ENCODE measurements around the gene CD109.
"Not testable (repeated sequence)": the region's sequence is repeated elsewhere in the genome, so short reads cannot be mapped to it uniquely, and the experiment has no call there.

Gene CD109

DNA sequence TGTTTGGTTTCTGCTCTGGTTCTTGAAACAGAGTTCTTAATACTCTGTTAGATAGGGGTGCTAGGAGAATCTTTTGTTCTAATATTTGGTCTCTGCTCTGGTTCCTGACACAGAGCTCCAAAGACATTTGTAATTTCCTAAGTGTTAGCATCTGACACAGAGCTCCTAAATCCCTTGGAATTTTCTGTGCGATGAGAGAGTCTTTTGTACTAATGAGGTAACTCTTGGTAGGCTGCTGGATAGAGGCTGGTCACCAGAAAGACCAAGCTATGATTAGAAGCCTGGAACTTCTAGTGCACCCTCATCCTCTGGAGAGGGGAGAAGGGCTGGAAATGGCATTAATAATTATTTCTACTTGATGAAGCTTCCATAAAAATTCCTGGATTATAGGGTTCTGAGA lies 7.7 kb upstream of the CD109 start:
- DNase-seq (ENCODE audit: low read depth): no peak

DNA sequence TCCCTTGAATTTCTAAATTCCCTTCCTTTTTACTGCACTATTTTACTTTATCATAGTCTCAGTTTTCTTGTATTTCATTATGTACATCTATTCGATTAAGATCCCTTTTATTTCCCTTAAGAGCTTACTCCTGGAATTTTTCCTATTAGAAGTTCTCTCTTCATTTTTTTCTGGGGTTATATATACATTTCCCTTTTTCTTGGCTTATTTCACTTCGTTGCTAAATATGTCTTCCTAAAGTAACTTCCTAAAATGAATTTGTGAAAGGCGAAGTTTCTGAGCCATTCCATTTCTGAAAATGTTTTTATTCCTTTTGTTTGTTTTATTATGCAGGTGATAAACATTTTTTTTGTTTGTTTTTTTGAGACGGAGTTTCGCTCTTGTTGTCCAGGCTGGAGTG lies 5.9 kb upstream of the CD109 start:
- no peak for DNase-seq (ENCODE audit: low read depth)

GRCh38 chr6:73691512-73691911 lies 4.5 kb upstream of the CD109 start:
- peak; percentile 56 for DNase-seq (ENCODE audit: low read depth)

DNA sequence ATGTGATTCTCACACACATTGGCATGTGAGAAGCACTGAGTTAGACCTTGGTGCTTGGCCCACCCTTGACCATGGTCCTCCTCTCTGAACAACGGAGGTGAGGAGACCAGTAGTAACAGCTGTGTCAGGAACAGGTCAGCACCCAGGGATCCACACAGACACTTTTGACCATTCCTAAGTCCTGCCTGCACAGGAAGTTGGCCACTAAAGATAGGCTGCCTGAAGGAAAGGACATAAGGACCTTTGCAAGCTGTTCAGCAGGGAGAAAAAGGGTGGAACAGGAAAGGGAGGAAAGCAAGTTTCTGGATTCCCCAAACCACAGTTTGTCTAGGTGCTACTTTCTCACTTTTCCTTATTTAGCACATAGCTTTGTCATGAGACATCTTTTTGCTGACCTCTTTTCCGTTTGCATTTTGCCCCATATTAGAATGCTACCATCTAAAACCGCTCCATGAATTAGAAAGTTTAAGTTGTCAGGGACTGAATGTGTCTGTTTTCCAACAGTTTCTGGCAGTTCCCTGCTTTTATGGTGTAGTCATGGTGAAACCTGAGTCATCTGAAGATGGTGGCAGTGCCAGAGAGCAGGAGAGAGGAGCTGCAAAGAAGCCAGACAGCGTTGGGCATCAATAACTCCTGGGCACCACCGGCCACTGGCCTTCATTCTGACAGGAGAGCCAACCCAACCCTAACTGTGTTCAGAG lies 1.1 kb upstream of the CD109 start:
- peak; percentile 75 for DNase-seq (ENCODE audit: low read depth)

GRCh38 chr6:73696966-73697655 lies 1.1 kb downstream of the CD109 start:
- DNase-seq (ENCODE audit: low read depth): no peak

DNA sequence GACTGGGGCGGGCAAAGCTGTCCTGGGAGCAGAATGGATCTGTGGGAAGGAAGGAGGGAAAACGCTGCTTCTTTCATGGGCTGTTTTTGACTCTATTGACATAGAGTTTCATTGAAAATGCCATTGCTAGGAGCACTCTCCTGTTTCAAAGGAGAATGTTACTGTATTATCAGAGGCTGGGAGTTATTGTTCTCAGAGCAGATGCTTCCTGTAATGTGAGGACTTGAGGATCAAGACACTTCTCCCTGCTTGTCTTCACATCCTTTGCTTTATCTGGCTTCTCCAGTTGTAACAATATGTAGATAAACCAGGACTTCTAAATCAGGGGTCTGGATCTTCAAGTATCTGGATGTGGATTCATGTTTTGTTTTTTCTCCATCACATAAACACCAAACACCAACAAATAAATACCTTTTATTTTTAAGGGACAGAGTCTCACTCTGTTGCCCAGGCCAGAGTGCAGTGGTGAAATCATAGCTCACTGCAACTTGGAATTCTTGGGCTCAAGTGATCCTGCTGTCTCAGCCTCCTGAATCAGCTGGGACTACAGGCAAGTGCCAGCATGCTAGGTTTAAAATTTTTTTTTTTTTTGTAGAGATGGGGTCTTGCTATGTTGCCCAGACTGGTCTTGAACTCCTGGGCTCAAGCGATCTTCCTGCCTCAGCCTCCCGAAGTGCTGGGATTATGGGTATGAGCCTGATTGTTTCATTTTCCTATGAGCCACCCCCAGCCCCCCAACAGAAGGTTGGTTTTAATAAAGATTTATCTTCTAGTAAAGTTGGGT lies 3.9 kb downstream of the CD109 start:
- no peak for DNase-seq (ENCODE audit: low read depth)

DNA sequence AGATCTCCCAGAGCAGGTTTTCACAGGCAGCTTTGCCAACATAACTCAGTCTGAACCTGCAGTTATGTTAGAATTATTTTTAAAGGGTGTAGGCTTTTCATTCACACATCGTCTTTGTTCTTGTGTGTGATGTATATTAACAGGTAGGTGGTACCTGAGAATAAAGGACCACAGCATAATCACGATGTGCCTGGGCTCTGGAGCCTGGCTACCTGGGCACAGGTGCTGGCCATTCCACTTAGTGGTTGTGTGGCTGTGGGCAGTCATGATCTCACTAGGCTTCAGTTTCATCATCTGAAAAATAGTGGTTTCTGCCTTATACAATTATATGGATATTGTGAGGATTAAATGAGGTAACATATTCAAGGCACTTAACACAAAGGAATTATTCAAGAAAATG lies 6.4 kb downstream of the CD109 start:
- DNase-seq (ENCODE audit: low read depth): no peak

GRCh38 chr6:73703466-73703865 lies 7.5 kb downstream of the CD109 start:
- DNase-seq (ENCODE audit: low read depth): no peak

DNA sequence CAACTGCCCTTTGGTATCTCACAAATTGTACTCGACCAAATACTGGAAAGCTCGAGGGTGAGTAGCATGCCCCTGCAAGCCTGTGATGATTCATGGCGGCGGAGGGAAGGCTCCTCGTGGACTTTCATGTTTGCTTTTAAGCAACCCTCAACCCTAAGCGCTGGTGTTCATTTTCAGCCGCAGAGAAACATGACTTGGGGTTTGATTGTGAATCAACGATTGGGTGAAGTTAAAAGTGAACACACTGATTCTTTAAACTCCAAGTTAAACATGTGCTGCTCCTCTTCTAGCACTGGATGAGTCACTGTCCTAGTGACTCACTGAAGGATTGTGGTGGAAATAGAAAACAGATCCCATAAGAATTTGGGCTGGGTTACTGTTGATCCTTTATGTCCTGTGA lies 8.3 kb downstream of the CD109 start:
- peak; percentile 97 for DNase-seq (ENCODE audit: low read depth)

DNA sequence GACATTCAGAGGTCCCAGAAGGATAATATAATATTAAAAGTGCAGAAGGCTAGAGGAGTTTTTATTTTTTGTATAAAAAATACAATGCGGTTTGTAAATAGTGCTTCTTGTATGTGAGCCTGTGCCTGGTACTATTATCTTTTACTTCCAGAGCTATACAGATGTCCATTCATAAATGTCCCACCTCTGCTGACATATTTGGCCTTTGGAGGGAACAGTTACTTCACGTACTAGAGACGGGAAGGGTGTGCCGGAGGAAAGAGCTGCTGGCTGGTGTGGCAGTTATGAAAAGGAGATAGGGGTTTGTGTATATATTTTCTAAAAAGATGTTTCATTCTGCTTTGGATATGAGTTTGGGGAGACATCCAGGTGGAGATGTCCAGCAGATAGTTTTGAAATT lies 8.8 kb downstream of the CD109 start:
- DNase-seq (ENCODE audit: low read depth): no peak

- no peak for DNase-seq (ENCODE audit: low read depth)
Observed at GRCh38 chr6:73706971-73707370, 11.0 kb downstream of the CD109 start.

DNA sequence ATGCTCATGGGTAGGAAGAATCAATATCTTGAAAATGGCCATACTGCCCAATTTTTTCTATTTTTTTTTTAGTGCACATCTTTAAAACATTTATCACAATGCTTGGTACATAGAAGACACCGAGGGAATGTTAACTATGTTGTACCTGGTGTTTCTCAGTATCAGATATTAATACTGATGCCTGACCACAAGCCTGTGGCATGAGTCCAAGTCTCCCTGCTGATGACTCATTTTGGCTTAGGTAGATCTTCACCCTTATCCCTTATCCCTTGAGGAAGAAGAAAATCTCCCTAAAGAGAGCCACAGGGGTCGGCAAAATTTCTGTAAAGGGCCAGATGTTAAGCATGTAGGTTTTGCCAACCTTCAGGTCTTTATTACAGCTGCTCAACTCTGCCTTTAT lies 14.5 kb downstream of the CD109 start:
- DNase-seq (ENCODE audit: low read depth): peak; percentile 85

GRCh38 chr6:73710948-73711347 lies 14.9 kb downstream of the CD109 start:
- no peak for DNase-seq (ENCODE audit: low read depth)

GRCh38 chr6:73712535-73713173 lies 16.7 kb downstream of the CD109 start:
- DNase-seq (ENCODE audit: low read depth): no peak

GRCh38 chr6:73713426-73714147 lies 17.6 kb downstream of the CD109 start:
- no peak for DNase-seq (ENCODE audit: low read depth)

DNA sequence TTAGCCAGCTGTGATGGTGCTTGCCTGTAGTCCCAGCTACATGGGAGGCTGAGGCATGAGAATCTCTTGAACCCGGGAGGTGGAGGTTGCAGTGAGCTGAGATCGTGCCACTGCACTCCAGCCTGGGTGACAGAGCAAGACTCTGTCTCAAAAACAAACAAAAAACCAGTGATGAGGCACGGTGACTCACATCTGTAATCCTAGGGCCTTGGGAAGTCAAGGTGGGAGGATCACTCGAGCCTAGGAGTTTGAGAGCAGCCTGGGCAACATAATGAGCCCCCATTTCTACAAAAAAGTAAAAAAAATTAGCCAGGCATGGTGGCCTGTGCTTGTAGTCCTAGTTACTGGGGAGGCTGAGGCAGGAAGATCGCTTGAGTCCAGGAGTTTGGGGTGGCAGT lies 19.1 kb downstream of the CD109 start:
- peak; percentile 90 for DNase-seq (ENCODE audit: low read depth)

DNA sequence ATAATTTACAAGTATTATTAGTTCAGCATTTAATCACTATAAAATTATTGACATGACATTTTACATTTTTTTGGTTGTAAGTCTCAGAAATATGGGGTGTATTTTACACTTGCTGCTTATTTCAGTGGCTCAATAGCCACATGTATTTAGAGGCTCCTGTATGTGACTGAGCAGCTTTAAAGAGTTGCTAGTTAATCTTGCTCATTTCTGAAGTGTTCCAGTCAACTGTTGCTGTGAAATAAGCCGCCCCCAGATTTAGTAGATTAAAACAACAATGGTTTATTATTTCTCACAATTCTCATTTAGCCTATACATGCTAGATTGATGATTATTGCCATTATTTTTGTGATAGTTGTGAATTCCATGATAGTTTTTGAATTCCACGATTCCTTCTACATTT lies 23.0 kb downstream of the CD109 start:
- DNase-seq (ENCODE audit: low read depth): no peak

DNA sequence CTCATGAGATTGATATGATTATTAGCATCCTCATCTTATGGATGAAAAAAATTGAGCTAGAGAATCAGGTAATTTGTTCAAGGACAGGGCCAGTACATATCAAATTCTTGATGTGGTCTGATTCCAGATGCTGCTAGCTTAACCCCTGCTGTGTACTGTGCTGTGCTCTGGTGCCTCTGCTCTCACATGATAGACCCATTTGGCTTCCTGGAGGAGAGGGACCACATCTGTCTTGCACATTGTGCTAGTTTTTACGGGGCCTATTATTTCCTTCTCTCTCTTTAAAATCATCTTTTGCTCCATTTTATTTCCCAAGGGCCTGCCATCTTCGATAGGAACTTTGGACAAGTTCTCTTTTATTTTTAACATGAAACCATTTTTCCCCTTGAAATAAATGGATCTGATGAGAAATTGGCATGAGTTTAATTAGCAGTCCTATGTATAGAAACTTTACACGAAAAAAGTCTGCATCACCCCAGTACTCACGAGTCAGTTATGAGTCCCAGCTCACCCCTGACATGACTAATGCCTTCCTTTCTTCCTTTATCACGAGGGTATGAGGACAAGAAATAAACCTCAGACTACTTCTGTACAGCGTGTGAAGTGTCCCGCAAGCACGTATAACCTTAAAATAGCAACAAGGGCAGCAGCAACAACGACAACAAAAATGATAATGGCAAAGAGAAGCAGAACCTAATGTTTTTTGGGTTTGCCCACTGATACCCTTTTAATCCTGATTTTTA lies 26.5 kb downstream of the CD109 start:
- peak; percentile 98 for DNase-seq (ENCODE audit: low read depth)

DNA sequence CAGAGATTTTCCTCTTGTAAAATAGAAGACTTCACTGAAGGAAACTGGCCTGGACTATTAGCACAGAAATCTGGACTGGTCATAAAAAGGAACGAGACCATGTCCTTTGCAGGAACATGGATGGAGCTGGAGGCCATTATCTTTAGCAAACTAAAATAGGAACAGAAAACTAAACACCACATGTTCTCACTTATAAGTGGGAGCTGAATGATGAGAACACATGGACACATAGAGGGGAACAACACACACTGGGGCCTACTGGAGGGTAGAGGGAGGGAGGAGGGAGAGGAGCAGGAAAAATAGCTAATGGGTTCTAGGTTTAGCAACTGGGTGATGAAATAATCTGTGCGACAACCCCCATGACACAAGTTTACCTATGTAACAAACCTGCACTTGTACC lies 27.5 kb downstream of the CD109 start:
- DNase-seq (ENCODE audit: low read depth): not testable (repeated sequence)

DNA sequence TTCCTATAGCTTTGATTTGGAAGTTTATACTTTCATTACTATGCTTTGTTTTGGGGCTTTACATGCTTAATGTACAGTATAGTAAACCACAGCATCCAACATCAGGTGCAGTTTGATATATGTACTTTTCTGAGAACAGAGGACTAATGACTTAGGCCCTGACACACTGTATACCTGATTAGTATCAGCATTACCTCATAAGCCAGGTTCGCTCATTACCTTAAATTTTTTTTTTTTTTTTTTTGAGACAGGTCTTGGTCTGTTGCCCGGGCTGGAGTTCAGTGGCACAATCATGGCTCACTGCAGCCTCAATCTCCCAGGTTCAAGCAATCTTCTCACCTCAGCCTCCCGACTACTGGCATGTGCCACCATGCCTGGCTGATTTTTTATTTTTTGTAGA lies 28.4 kb downstream of the CD109 start:
- DNase-seq (ENCODE audit: low read depth): no peak

DNA sequence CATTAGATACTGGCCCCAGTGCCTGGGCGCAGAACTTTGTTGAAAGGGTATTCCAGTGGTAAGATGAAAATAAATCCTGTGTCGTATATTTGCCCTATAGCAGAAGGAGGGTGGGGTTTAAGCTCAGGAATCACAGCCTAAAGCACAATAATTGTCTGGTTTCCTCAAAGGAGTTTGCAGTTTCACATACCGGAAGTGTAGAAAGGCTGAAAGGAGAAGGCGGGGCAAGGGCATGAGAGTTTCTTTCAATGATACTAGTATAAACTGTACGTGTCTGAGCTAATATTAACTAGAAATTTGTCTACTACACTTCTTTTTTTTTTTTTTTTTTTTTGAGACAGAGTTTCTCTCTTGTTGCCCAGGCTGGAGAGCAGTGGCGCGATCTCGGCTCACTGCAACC lies 29.2 kb downstream of the CD109 start:
- DNase-seq (ENCODE audit: low read depth): peak; percentile 24
